IMR-90 (cell line): ENCODE results near the gene ZCCHC12. TPM values are rescaled to one million over a fixed set of nuclear protein-coding genes. Genes with fewer than 3 reads are reported as not detected.

Experiments
- ATAC-seq: fragments of 200-7000 bp; cut with Tn5 transposase; 2 replicates; pipeline ENCODE4 v1.9.1; 2020; ENCODE audit warnings: low read depth, mild to moderate bottlenecking, moderate library complexity
- BruUV-seq: library from RNA; stranded (reverse); fragments of 400-500 nt; replicated peaks from 2 replicates; lab custom pipeline; 2021; lab: Mats Ljungman, UMichigan
- CTCF ChIA-PET: fragments of 300-600 bp; formaldehyde crosslinking; extraction: SDS; loops from one replicate; lab custom pipeline; 2021; ENCODE audit warnings: antibody characterized with exemption; lab: Yijun Ruan, JAX
- POLR2A ChIA-PET: fragments of 300-600 bp; sonication (Branson Sonifier 250); formaldehyde crosslinking; loops from one replicate; lab custom pipeline; 2022; ENCODE audit warnings: antibody characterized with exemption; ENCODE audit not compliant: unreplicated experiment; lab: Charles Lee
- DNase-seq: peaks from one replicate; pipeline ENCODE4 v3.0.0; 2013
- H2AFZ ChIP-seq: replicated peaks from 2 replicates; pipeline ENCODE3; 2013; ENCODE audit warnings: low read length, mild to moderate bottlenecking; ENCODE audit not compliant: poor library complexity
- H2AK5ac ChIP-seq: 2 replicates; pipeline ENCODE4 v1.6.1; 2013; ENCODE audit warnings: low read depth, low read length, inconsistent platforms
- H2AK9ac ChIP-seq: replicated peaks from 2 replicates; pipeline ENCODE3; 2013; ENCODE audit warnings: mild to moderate bottlenecking, low read depth, low read length, moderate library complexity; ENCODE audit not compliant: poor library complexity
- H2BK120ac ChIP-seq: 2 replicates; pipeline ENCODE4 v1.6.1; 2013; ENCODE audit warnings: low read depth, low read length, inconsistent platforms
- H2BK15ac ChIP-seq: 3 replicates; pipeline ENCODE4 v1.6.1; 2013; ENCODE audit warnings: low read depth, low read length, inconsistent platforms
- H2BK20ac ChIP-seq: 2 replicates; pipeline ENCODE4 v1.6.1; 2013; ENCODE audit warnings: low read depth, mild to moderate bottlenecking, inconsistent platforms, low read length, moderate library complexity
- H2BK5ac ChIP-seq: 2 replicates; pipeline ENCODE4 v1.6.1; 2013; ENCODE audit warnings: mild to moderate bottlenecking, low read depth, low read length, inconsistent platforms; ENCODE audit not compliant: poor library complexity, severe bottlenecking
- H3K14ac ChIP-seq: replicated peaks from 2 replicates; pipeline ENCODE4 v1.6.1; 2013; ENCODE audit warnings: low read depth, low read length, inconsistent platforms
- H3K18ac ChIP-seq: 2 replicates; pipeline ENCODE4 v1.6.1; 2013; ENCODE audit warnings: low read depth, low read length, control low read depth
- H3K23ac ChIP-seq: 2 replicates; pipeline ENCODE4 v1.6.1; 2013; ENCODE audit warnings: low read depth, low read length, inconsistent platforms
- H3K27ac ChIP-seq: 2 replicates; pipeline ENCODE4 v1.5.1; 2013; ENCODE audit warnings: mild to moderate bottlenecking, control low read depth, low read length; ENCODE audit not compliant: insufficient read depth
- H3K27me3 ChIP-seq: 2 replicates; pipeline ENCODE4 v1.6.1; 2013; ENCODE audit warnings: low read length; ENCODE audit not compliant: control insufficient read depth, insufficient read depth
- H3K36me3 ChIP-seq: 2 replicates; pipeline ENCODE4 v1.6.1; 2013; ENCODE audit warnings: low read length, mixed read lengths; ENCODE audit not compliant: control insufficient read depth, insufficient read depth
- H3K4ac ChIP-seq: 2 replicates; pipeline ENCODE4 v1.6.1; 2013; ENCODE audit warnings: low read depth, low read length, inconsistent platforms
- H3K4me1 ChIP-seq: 2 replicates; pipeline ENCODE4 v1.6.1; 2013; ENCODE audit warnings: low read length, mixed read lengths; ENCODE audit not compliant: control insufficient read depth, insufficient read depth
- H3K4me2 ChIP-seq: 2 replicates; pipeline ENCODE4 v1.6.1; 2013; ENCODE audit warnings: low read depth, mild to moderate bottlenecking, control low read depth, low read length, moderate library complexity
- H3K4me3 ChIP-seq: 2 replicates; pipeline ENCODE4 v1.5.1; 2013; ENCODE audit warnings: low read depth, mild to moderate bottlenecking, control low read depth, low read length, moderate library complexity; ENCODE audit not compliant: insufficient read depth
- H3K56ac ChIP-seq: 2 replicates; pipeline ENCODE4 v1.6.1; 2013; ENCODE audit warnings: low read length, inconsistent platforms; ENCODE audit not compliant: insufficient read depth; ENCODE audit errors: extremely low read depth
- H3K79me1 ChIP-seq, 2 experiments: 2 replicates each; pipeline ENCODE4 v1.6.1; 2013; ENCODE audit warnings: low read length in 2 of 2, inconsistent platforms in 1 of 2, low read depth in 1 of 2
- H3K9ac ChIP-seq: 2 replicates; pipeline ENCODE4 v1.6.1; 2013; ENCODE audit warnings: low read depth, low read length, control low read depth
- H3K9me1 ChIP-seq: 2 replicates; pipeline ENCODE4 v1.6.1; 2013; ENCODE audit warnings: low read length, inconsistent platforms; ENCODE audit not compliant: insufficient read depth
- H3K9me3 ChIP-seq: 2 replicates; pipeline ENCODE4 v1.6.1; 2013; ENCODE audit warnings: low read length; ENCODE audit not compliant: control insufficient read depth, insufficient read depth
- H4K20me1 ChIP-seq: 2 replicates; pipeline ENCODE4 v1.6.1; 2013; ENCODE audit warnings: low read length, inconsistent platforms; ENCODE audit not compliant: insufficient read depth
- H4K5ac ChIP-seq: 2 replicates; pipeline ENCODE4 v1.6.1; 2013; ENCODE audit warnings: mild to moderate bottlenecking, low read depth, low read length, control low read depth
- H4K8ac ChIP-seq, 2 experiments: 2 replicates each; pipeline ENCODE4 v1.6.1; 2013; ENCODE audit warnings: low read depth in 2 of 2, low read length in 2 of 2, control low read depth in 1 of 2, inconsistent platforms in 1 of 2
- H4K91ac ChIP-seq: 2 replicates; pipeline ENCODE4 v1.6.1; 2013; ENCODE audit warnings: low read depth, low read length, inconsistent platforms; ENCODE audit not compliant: insufficient read depth
- CEBPB ChIP-seq: IDR thresholded peaks from 2 replicates; pipeline ENCODE4 v1.6.1; 2012; ENCODE audit warnings: low read depth, low read length, improper control_type of control experiment
- CHD1 ChIP-seq: IDR thresholded peaks from 2 replicates; pipeline ENCODE4 v1.6.1; 2012; ENCODE audit warnings: low read depth, low read length, improper control_type of control experiment
- CTCF ChIP-seq: conservative IDR thresholded peaks from 2 replicates; pipeline ENCODE4 v1.5.1; 2012; ENCODE audit warnings: mild to moderate bottlenecking, low read depth, low read length, improper control_type of control experiment
- FOS ChIP-seq: fragments of 150-350 bp; IDR thresholded peaks from 2 replicates; pipeline ENCODE4 v1.6.1; 2016; ENCODE audit warnings: low read depth, low read length
- MAFK ChIP-seq: IDR thresholded peaks from 2 replicates; pipeline ENCODE4 v1.6.1; 2012; ENCODE audit warnings: low read depth, low read length, improper control_type of control experiment
- MXI1 ChIP-seq: IDR thresholded peaks from 2 replicates; pipeline ENCODE4 v1.6.1; 2012; ENCODE audit warnings: low read depth, mild to moderate bottlenecking, low read length, moderate library complexity, borderline replicate concordance
- NFE2L2 ChIP-seq: fragments of 150-350 bp; IDR thresholded peaks from 2 replicates; pipeline ENCODE4 v1.6.1; 2016; ENCODE audit warnings: low read depth, mild to moderate bottlenecking, low read length
- POLR2A ChIP-seq: IDR thresholded peaks from 2 replicates; pipeline ENCODE4 v1.6.1; 2012; ENCODE audit warnings: mild to moderate bottlenecking, low read depth, low read length
- RCOR1 ChIP-seq: IDR thresholded peaks from 2 replicates; pipeline ENCODE4 v1.6.1; 2012; ENCODE audit warnings: mild to moderate bottlenecking, low read length, improper control_type of control experiment; ENCODE audit not compliant: insufficient replicate concordance
- RFX5 ChIP-seq: IDR thresholded peaks from 2 replicates; pipeline ENCODE4 v1.8.0; 2012; ENCODE audit warnings: low read depth, mild to moderate bottlenecking, low read length, moderate library complexity
- whole genome bisulfite sequencing, 2 experiments: methylation state at CpG; one replicate each; pipeline versions ENCODE4 v1.1.5 to v1.1.7; 2013; ENCODE audit warnings: missing lambda C conversion rate in 2 of 2; ENCODE audit not compliant: insufficient read length in 1 of 2; ENCODE audit errors: extremely low coverage in 2 of 2; 5-methylcytosine and 5-hydroxymethylcytosine counted together
- dilution Hi-C: fragments of 300-500 bp; cut with HindIII; formaldehyde crosslinking; loops from one replicate; pipeline ENCODE4 v1.14.3; 2018; ENCODE audit warnings: low sequenced_read_pairs; ENCODE audit not compliant: unreplicated experiment
- in situ Hi-C: fragments of 300-500 bp; cut with MboI; formaldehyde crosslinking; loops from 3 replicates; pipeline ENCODE4 v1.14.3; 2019; ENCODE audit warnings: low sequenced_read_pairs, inconsistent platforms, mixed read lengths
- intact Hi-C: fragments of 100-400 bp; cut with micrococcal nuclease; formaldehyde crosslinking; loops from 2 replicates; pipeline ENCODE4 v1.10.0; 2022
- polyA plus RNA-seq, 3 experiments: library from polyadenylated mRNA; depleted of rRNA; stranded (reverse); fragments of >200 nt; gene quantifications; 2 replicates each; pipeline ENCODE4 v1.2.3, GENCODE V29; 2012; ENCODE audit warnings: low replicate concordance in 1 of 3
- total RNA-seq: library from RNA; depleted of rRNA; stranded (reverse); fragments of >200 nt; gene quantifications from 2 replicates; pipeline ENCODE4 v1.2.3, GENCODE V29; 2012

ZCCHC12 gene
- total and polyA plus RNA-seq, 2 of the 4 experiments (the other 2 are of a cell fraction) = under 0.01 to 0.07 TPM

- no peak overlapping the region for H2AK9ac ChIP-seq
- H2AK5ac ChIP-seq = no peak overlapping the region
- no peak overlapping the region for H2BK120ac ChIP-seq
- H3K9ac ChIP-seq = no peak overlapping the region
- WGBS, 2 experiments = no CpG with 5 or more reads among the region's 5 CpGs
- no TSS peak for BruUV-seq
- H3K36me3 ChIP-seq = 0 out of 2 replicates have a peak, but pooled peaks cover 1% of the 10 kb centered on the region
- H4K91ac ChIP-seq = no peak overlapping the region
- no peak for DNase-seq
- no peak overlapping the region for H3K4me3 ChIP-seq
- no peak overlapping the region for H2BK5ac ChIP-seq
- H4K20me1 ChIP-seq = no peaks in the 10 kb centered on the region
- in situ Hi-C loops (no loop called here), dilution Hi-C loops (no loop called here), intact Hi-C loops (no loop called here)
- no peak for ATAC-seq
- POLR2A ChIA-PET = no interaction called here
- no peak overlapping the region for H2AFZ ChIP-seq
- no peak overlapping the region for H3K23ac ChIP-seq
- no peaks in the 10 kb centered on the region for H3K79me1 ChIP-seq
- H3K18ac ChIP-seq = no peak overlapping the region
- TF ChIP-seq MAFK = no peak
- no peak for TF ChIP-seq RCOR1
- TF ChIP-seq CEBPB = no peak
- no peak for TF ChIP-seq MXI1
- TF ChIP-seq CHD1 = no peak
- TF ChIP-seq FOS = no peak
- TF ChIP-seq CTCF = no peak
- no peak for TF ChIP-seq RFX5
- no peak for TF ChIP-seq NFE2L2
- no peak for TF ChIP-seq POLR2A
- H3K56ac ChIP-seq = no peak overlapping the region
- H3K9me1 ChIP-seq = no peaks in the 10 kb centered on the region
- no peaks in the 10 kb centered on the region for H3K9me3 ChIP-seq
- no peak overlapping the region; the same call in 1 of the 2 replicates for H3K27ac ChIP-seq
- no peak overlapping the region for H4K5ac ChIP-seq
- no peak overlapping the region for H4K8ac ChIP-seq
- H2BK15ac ChIP-seq = no peak overlapping the region
- H3K4me2 ChIP-seq = no peak overlapping the region
- no peaks in the 10 kb centered on the region for H3K27me3 ChIP-seq
- H3K4ac ChIP-seq = no peak overlapping the region
- no peak overlapping the region for H2BK20ac ChIP-seq
- no peaks in the 10 kb centered on the region for H3K4me1 ChIP-seq
- no peak overlapping the region for H3K14ac ChIP-seq
- CTCF ChIA-PET = interaction anchor here (0.5 kb wide), 1 partner anchor 90 kb away, joined by 3 read pairs; no protein-coding TSS in a partner anchor
These were observed 27.9 kb upstream of the ZCCHC12 start for GRCh38 chrX:118795528-118796280.
